AG10803 (cell line): ENCODE measurements around the gene RNF8.

Experiments
- DNase-seq: peaks from one replicate; pipeline ENCODE4 v3.0.0; 2010; ENCODE audit warnings: low read depth
- H3K4me3 ChIP-seq: 2 replicates; pipeline ENCODE4 v1.5.1; 2011; ENCODE audit warnings: mild to moderate bottlenecking, low read length, control low read depth
- TF ChIP-seq, protein P1 (sequence below): conservative IDR thresholded peaks from 2 replicates; pipeline ENCODE4 v1.5.1; 2011; ENCODE audit warnings: mild to moderate bottlenecking, low read length, control low read depth, inconsistent platforms

Gene RNF8

DNA sequence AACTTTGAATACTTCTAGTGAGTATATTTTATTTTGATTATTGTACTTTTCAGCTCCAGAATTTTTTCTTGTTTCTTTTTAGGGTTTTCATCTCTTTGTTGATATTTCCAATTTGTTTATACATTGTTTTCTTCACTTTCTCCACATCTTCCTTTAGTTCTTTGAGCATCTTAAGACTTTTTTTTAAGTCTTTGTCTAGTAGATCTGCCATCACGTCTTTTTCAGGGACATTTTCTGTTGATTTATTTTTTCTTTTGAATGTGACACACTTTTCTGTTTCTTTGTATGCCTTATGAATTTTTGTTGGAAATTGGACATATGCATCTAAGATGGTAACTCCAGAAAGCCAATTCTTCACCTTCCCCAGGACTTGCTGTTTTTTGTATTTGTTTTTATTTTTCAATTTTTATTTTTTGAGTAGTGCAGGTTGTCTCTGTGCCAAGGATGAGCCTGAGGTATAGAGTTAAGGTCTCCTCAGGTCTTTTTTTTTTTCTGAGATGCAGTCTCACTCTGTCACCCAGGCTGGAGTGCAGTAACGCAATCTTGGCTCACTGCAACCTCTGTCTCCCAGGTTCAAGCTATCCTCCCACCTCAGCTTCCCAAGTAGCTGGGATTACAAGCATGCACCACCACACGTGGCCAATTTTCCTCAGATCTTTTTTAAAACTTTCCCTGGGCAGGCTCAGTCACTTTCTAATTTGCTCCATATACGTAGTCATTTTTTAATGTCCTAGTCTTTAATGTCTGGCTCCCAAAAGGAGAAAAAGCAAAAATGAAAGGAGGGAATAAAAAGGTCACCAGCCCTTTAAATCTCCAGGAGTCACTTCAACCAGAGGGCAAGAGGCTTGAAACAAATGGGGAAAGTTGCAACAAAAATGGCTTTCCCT lies 72.5 kb downstream of the RNF8 start:
- H3K4me3 ChIP-seq, result no peak overlapping the region
- DNase-seq, result no peak
- TF ChIP-seq, protein P1, sequence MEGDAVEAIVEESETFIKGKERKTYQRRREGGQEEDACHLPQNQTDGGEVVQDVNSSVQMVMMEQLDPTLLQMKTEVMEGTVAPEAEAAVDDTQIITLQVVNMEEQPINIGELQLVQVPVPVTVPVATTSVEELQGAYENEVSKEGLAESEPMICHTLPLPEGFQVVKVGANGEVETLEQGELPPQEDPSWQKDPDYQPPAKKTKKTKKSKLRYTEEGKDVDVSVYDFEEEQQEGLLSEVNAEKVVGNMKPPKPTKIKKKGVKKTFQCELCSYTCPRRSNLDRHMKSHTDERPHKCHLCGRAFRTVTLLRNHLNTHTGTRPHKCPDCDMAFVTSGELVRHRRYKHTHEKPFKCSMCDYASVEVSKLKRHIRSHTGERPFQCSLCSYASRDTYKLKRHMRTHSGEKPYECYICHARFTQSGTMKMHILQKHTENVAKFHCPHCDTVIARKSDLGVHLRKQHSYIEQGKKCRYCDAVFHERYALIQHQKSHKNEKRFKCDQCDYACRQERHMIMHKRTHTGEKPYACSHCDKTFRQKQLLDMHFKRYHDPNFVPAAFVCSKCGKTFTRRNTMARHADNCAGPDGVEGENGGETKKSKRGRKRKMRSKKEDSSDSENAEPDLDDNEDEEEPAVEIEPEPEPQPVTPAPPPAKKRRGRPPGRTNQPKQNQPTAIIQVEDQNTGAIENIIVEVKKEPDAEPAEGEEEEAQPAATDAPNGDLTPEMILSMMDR, result no peak

DNA sequence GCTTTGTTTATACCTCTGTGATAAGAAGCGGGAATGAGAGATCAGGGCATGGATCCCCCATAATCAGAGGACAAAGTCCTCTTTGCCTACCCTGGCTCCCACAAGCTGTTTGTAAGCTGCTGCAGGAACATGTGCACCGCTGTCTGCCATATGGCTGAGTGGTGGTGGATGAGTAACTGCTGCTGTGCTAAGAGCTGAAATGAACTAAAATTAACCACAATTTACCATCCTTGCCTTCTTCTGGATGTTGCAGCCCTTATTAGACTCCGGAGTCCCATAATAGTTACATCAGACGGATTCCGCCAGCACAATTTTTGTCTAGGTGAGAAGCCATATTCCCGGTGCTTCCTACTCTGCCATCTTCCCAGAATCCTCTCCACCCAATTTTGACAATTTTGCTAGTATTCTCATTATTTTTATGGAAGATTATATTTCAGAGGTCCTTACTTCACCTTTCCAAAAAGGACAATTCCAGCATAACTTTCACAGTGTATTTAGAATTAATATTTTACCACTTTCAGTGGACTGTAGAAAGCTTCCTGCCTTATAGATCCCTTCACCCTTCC lies 73.2 kb downstream of the RNF8 start:
- peak; percentile 15 for DNase-seq
- H3K4me3 ChIP-seq, result no peak overlapping the region
- TF ChIP-seq, protein P1, result no peak

DNA sequence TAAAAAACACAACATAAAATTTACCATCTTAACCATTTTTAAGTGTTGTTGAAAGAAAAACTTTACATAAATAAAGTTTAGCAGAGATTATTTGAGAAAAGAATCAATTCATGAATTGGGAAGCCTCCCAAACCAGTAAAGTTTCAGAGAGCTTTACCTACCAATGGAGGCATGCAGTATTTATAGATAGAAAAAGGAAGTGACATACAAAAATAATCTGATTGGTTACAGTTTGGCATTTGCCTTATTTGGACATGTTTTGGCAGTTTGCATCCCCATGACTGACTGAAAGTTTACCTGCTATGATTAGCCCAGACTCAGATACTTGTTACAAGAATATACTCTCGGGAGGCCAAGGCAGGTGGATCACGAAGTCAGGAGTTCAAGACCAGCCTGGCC lies 75.6 kb downstream of the RNF8 start:
- TF ChIP-seq, protein P1, result no peak
- DNase-seq, result no peak
- no peak overlapping the region for H3K4me3 ChIP-seq

DNA sequence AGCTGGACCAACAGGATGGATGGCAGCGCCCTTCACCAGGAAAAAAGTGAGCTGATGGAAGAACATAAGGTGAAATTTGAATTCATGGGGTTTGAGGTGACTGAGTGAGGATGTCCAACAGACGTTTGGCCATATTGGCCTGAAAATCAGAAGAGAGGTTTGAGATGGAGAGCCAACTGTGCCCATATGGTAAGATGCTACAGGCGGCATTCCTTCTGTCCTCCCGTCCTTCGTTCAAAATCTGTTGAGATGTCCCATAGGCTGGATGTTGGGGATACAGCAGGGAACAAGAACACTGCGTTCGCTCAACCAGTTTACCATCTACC lies 78.8 kb downstream of the RNF8 start:
- peak overlapping the region; percentile 90 for H3K4me3 ChIP-seq
- no peak for DNase-seq
- TF ChIP-seq, protein P1, result no peak

DNA sequence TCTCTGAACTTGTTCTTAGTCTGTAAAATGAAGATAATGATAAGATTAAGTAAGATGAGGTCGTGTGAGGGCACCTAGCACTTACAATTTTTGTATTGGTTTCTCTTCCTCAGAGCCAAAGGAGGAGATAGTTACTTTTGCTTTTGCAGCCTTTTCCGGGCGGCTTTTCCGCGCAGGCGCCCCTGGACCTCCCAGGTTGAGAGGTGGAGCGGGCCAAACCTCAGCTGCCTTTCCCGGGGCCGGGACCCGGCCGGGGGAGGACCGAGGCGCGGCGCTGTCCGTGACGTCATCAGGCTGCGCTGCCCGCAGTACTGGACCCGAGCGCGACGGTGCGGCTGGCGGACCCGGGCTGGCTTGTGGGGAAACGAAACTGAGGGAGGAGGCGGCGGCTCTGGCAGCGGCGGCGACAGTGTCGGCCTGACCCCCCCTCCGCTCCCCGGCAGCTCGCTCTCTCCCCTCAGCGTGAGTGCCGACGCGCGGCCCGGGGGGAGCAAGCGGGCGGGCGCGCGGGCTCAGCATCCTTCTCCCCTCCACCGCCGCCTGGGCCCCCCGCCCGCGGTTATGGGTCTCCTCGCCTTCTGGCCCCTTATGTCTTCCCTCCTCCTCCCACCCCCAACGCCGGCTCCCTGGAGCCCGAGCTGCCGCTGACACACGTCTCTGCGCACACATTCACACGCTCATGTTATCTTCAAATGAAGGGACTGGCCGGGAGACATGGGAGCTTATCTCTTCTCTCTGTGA lies 79.3 kb downstream of the RNF8 start, which contains the start of gene CMTR1:
TSS of gene CMTR1 (plus strand) at position 306 of the 741 bp plus-strand sequence. CDS start 2,409 bp downstream, outside the sequence.
- TF ChIP-seq, protein P1, result no peak
- H3K4me3 ChIP-seq, result peak within 1 kb of the TSS; percentile 90
- DNase-seq, result peak; percentile 86

DNA sequence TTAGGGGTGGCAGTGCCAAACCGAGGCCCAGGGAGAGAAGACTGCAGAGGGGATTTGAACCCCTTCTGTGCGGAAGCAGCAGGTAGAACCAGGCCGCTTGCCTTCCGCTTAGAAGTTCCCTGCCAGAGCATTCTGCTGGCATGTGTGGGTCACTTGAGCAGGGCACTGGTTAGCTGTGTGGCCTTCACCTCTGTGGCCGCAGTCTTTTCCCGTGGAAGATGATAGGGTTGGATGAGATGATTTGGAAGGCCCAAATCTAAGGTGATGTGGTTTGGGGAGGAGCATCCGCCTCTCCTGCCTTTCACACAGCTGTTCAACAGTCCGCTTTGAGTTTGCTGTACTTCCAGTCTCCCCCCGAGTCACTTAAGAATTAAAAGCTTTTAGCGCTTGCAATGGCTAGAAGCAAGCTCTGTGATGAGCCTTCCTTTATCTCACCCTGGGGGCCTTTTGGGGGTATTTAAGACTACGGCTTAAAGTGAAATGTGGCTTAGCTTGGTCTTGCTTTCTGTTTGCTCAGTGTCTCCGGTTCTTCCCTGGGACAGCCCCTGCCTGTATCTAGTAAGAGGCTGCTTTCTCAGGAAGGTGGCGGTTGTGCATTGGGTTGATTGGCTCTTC lies 80.0 kb downstream of the RNF8 start:
- H3K4me3 ChIP-seq, result peak overlapping the region; percentile 90
- TF ChIP-seq, protein P1, result no peak
- DNase-seq, result no peak
